GM23338 (cell line): ENCODE data around the gene MIER2.

Experiments
- CREB1 ChIP-seq: fragments of 250-450 bp; sonication (Bioruptor Pico); IDR thresholded peaks from 2 replicates; pipeline ENCODE4 v1.5.0; 2020; ENCODE audit warnings: low read depth, mild to moderate bottlenecking, moderate library complexity
- CTCF ChIP-seq, 2 experiments: fragments of 200-600 bp in 1 of 2; sonication (generic) in 1 of 2; conservative IDR thresholded peaks; 2 replicates each; pipeline versions ENCODE4 v1.5.1 to v1.6.1; 2016 to 2017; ENCODE audit warnings: antibody characterized with exemption in 2 of 2, low read depth in 2 of 2, mild to moderate bottlenecking in 2 of 2, moderate library complexity in 1 of 2
- EZH2 ChIP-seq: fragments of 200-600 bp; sonication (generic); IDR thresholded peaks from one replicate; pipeline ENCODE4 v1.8.0; 2017; ENCODE audit warnings: antibody characterized with exemption, mild to moderate bottlenecking, low read depth; ENCODE audit not compliant: unreplicated experiment
- EZH2phosphoT487 ChIP-seq: fragments of 200-600 bp; sonication (generic); IDR thresholded peaks from one replicate; pipeline ENCODE4 v1.8.1; 2018; ENCODE audit warnings: antibody characterized with exemption; ENCODE audit not compliant: unreplicated experiment
- JUNB ChIP-seq: IDR thresholded peaks from one replicate; pipeline ENCODE4 v1.6.1; 2016; ENCODE audit warnings: antibody characterized with exemption; ENCODE audit not compliant: unreplicated experiment
- NANOG ChIP-seq: IDR thresholded peaks from 2 replicates; pipeline ENCODE4 v1.6.1; 2016; ENCODE audit warnings: antibody characterized with exemption, borderline replicate concordance
- POLR2AphosphoS5 ChIP-seq: IDR thresholded peaks from 2 replicates; pipeline ENCODE4 v1.6.1; 2016; ENCODE audit warnings: antibody characterized with exemption, low read depth
- REST ChIP-seq: IDR thresholded peaks from one replicate; pipeline ENCODE4 v1.6.1; 2018; ENCODE audit warnings: antibody characterized with exemption; ENCODE audit not compliant: unreplicated experiment
- STAT1 ChIP-seq: IDR thresholded peaks from one replicate; pipeline ENCODE4 v1.6.1; 2016; ENCODE audit warnings: antibody characterized with exemption; ENCODE audit not compliant: unreplicated experiment
- ZNF114 ChIP-seq: fragments of 250-450 bp; sonication (Bioruptor Pico); IDR thresholded peaks from 2 replicates; pipeline ENCODE4 v1.5.0; 2020; ENCODE audit warnings: mild to moderate bottlenecking, moderate library complexity
- ZNF331 ChIP-seq: fragments of 250-450 bp; sonication (Bioruptor Pico); IDR thresholded peaks from 2 replicates; pipeline ENCODE4 v1.5.0; 2020; ENCODE audit warnings: low read depth, mild to moderate bottlenecking, moderate library complexity
- ZNF462 ChIP-seq: fragments of 250-450 bp; sonication (Bioruptor Pico); IDR thresholded peaks from 2 replicates; pipeline ENCODE4 v1.5.0; 2020; ENCODE audit warnings: mild to moderate bottlenecking, moderate library complexity
- TF ChIP-seq, protein P1 (sequence below): IDR thresholded peaks from 2 replicates; pipeline ENCODE4 v1.6.1; 2016; ENCODE audit warnings: antibody characterized with exemption

GRCh38 chr19:275958-276646 lies 68.5 kb downstream of the MIER2 start:
- no peak for TF ChIP-seq REST
- no peak for TF ChIP-seq ZNF114 (CRISPR knock-in tag)
- no peak for TF ChIP-seq CTCF (conservative IDR thresholded peaks at IDR 0.05; ENCODE audit: low read depth in 2 of 2)
- TF ChIP-seq NANOG = no peak
- TF ChIP-seq POLR2AphosphoS5 = no peak
- TF ChIP-seq JUNB = no peak
- no peak for TF ChIP-seq CREB1 (CRISPR knock-in tag)
- TF ChIP-seq EZH2 = no peak
- TF ChIP-seq EZH2phosphoT487 = no peak
- TF ChIP-seq, protein P1, sequence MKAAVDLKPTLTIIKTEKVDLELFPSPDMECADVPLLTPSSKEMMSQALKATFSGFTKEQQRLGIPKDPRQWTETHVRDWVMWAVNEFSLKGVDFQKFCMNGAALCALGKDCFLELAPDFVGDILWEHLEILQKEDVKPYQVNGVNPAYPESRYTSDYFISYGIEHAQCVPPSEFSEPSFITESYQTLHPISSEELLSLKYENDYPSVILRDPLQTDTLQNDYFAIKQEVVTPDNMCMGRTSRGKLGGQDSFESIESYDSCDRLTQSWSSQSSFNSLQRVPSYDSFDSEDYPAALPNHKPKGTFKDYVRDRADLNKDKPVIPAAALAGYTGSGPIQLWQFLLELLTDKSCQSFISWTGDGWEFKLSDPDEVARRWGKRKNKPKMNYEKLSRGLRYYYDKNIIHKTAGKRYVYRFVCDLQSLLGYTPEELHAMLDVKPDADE = no peak
- TF ChIP-seq ZNF331 (CRISPR knock-in tag) = no peak
- no peak for TF ChIP-seq ZNF462
- no peak for TF ChIP-seq STAT1
